SW480 (cell line): Measurements from ENCODE around the gene SOX10.
"Not testable (repeated sequence)": the region's sequence is repeated elsewhere in the genome, so short reads cannot be mapped to it uniquely, and the experiment has no call there.

ENCODE experiments used
- DNase-seq: peaks from one replicate; pipeline ENCODE4 v3.0.0-alpha.2; 2016; ENCODE audit warnings: low spot score

Gene SOX10

DNA sequence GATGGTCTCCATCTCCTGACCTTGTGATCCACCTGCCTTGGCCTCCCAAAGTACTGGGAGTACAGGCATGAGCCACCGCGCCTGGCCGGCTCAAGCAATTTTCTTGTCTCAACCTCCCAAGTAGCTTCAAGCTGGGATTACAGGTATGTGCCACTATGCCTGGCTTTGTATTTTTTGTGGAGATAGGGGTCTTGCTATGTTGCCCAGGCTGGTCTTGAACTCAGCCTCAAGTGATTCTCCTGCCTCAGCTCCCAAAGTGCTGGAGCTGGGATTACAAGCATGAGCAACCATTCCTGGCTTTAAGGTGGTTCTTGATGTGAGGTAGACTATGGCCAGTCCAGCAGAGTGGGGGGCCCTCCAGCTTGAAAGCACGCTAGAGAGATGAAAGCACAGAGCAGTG is 23.3 kb downstream of the SOX10 start:
- no peak for DNase-seq

DNA sequence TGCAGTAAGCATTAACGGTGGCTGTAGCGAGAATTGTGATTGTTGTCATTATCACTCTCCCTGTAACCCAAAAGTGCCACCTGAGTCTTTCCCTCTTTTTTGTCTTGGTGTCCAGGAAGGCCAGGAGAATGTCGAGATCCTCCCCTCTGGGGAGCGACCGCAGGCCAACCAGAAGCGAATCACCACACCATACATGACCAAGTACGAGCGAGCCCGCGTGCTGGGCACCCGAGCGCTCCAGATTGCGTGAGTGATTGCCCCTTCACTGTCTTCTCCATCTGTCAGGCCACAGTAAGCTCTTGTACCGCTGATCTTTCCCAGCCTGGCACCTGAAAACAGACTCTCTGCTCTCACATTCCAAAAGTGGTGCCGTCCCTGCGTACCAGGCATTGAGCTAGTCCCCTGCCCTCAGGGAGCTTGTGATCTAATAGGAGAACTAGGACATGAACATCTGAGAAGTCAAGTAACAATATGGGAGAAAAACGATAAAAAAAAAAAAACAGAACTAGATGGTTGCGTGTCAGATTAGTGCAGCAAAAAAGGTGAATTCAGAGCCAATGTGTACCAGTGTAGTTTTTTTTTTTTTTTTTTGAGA is 25.0 kb downstream of the SOX10 start:
- no peak for DNase-seq

DNA sequence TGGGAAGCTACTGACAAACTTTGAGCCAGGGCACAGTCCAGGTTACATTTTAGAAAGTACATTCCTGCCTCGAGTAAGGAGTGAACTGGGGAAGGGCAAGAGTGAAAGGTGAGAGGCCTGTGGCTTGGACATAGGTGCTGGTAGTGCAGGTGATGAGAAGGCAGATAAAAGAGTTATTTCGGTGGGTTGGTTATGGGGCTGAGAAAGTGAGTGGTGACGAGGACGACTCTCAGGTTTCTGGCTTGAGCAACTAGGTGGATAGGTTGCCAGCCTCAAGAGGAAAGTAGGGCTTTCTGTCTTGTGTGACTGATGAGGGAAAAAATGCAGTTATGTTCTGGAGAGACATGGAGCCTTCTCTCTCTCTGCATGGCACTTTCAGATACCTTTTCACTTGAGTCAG is 27.1 kb downstream of the SOX10 start:
- no peak for DNase-seq

DNA sequence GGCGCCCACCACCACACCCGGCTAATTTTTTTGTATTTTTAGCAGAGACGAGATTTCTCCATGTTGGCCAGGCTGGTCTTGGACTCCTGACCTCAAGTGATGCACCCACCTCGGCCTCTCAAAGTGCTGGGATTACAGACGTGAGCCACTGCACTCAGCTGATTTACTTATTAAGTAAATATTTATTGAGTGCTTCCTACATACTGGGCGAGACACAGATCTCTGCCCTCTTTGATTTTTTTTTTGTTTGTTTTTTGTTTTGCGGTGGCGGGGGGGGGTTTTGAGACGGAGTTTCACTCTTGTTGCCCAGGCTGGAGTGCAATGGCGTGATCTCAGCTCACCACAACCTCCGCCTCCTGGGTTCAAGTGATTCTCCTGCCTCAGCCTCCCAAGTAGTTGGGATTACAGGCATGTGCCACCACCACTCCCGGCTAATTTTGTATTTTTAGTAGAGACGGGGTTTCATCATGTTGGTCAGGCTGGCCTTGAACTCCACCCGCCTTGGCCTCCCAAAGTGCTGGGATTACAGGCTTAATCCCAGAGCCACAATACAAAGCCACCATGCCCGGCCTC is 28.4 kb downstream of the SOX10 start:
- not testable (repeated sequence) for DNase-seq

DNA sequence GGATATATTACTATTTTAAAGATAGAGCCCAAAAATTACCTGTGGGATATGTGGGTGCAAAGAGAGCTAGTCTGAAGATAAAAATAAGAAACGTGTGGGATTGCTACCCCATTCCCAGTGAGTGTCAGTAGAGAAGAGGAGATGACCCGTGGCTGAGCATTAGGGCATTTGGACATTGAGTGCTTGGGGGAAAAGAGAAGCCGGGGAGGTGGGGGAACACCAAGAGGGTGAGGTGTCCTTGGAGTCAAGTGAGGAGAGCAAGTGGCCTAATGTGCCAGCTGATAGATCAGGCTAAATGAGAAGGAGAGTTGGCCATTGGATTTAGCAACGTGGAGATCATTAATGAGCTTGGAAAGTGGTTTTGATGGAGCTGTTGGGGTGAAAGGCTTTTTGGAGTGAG is 29.7 kb downstream of the SOX10 start:
- DNase-seq: no peak

DNA sequence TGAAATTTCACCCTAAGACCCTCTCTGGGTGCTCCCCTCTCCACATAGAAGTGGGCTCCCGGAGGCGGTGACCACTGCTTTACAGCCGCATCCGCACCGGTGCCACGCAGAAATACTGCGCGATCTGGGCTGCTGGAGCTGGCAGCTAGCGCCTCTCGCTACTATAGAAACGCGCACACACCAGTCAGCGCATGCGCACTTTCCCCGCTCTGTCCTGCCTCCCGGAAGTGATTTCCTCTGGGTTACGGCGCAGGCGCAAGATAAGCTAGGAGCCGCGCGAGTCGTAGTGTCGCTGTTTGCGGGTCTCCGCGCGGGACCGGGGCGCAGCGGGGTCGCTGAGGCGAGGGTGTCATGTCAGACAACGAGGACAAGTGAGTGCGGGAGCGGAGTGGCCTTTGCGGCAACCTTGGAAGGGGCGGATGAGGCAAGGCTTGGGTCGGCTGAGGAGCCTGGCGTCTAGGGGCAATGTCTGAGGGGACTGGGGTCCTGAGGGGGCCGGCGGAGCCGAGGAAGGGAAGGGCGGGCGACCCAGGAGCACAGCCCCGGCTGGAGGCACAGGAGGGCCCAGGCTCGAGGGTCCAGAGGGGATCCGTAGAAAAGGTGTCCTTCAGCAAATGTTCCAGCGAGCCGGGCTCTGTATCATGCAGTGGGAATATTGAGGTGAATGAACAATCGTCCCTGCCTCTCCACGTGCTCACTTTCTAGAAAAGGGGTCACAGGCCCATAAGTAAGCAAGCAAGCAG is 30.7 kb downstream of the SOX10 start, which contains the start of the genes C22orf23 and POLR2F:
C22orf23 (minus strand) TSS at position 165 of the 743 bp plus-strand sequence. CDS start 452 bp downstream, outside the sequence.
POLR2F (plus strand) TSS at position 263 of the 743 bp plus-strand sequence; CDS start at position 352, 89 bp downstream.
- DNase-seq: peak; percentile 89

DNA sequence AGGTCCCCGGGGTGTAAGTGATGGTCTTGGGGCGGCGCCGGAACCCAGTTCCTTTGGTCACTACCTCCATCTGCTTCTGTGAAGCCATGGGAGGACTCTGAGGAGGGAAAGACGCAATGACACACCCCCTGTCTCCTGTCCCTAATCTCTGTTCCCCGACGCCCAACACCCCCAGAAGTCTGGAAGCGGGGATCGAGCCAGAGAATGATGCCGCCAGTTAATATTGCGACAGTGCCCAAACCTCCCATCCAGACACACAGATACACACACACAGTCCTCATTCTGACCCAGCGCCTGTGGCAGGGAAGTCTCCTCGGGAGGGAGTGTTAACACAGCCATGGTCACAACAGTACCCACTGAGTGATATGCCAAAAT is 31.3 kb downstream of the SOX10 start:
- peak; percentile 25 for DNase-seq

DNA sequence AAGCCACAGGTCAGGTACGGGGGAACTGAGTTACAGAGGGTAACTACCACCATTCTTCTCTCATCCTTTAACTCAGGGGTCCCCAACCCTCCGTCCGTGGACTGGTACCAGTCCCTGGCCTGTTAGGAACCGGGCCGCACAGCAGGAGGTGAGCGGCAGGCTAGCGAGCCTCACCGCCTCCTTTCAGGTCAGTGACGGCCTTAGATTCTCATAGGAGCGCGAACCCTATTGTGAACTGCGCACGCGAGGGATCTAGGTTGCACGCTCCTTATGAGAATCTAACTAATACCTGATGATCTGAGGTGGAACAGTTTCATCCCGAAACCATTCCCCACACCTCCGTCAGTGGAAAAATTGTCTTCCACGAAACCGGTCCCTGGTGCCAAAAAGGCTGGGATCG is 31.7 kb downstream of the SOX10 start:
- not testable (repeated sequence) for DNase-seq

DNA sequence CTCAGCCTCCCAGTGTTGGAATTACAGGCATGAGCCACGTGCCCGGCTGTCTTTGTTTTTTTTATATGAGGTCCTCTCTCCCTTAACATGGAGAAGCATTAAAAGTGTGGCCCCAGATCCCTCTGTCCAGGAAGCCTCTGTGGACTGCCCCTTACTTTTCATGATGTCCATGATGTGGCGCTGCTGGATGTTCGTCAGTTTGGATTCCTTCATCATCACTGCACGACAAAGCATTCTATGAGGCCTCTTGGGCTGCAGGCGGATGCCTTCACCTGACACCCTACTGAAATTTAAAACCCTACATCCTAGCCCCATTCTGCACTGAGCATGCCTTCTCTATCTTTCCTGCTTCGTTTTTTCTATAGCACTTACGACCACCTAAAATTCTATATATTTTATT is 33.0 kb downstream of the SOX10 start:
- DNase-seq: peak; percentile 20

DNA sequence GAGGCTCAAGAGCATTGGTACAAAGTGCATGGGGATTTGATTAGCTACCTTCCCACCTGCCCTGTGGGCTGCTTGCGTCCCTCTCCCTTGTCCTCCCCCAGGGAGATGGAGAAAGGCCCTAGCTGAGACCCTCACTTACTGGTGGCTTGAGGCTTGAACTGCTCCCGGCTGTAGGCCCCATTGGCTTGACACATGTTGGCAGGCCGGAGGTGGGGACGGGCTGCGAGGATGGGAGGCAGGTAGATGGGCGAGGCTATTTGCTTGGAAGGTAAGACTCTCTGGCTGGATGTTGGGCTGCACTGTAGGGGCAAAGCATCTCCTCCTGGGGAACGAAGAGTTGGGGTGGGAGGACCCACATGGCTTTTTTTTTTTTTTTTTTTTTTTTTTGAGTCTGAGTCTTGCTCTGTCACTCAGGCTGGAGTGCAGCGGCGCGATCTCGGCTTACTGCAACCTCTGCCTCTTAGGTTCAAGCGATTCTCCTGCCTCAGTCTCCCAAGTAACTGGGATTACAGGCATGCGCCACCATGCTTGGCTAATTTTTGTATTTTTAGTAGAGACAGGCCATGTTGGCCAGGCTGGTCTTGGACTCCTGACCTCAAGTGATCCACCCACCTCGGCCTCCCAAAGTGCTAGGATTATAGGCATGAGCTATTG is 37.1 kb downstream of the SOX10 start:
- DNase-seq: not testable (repeated sequence)

DNA sequence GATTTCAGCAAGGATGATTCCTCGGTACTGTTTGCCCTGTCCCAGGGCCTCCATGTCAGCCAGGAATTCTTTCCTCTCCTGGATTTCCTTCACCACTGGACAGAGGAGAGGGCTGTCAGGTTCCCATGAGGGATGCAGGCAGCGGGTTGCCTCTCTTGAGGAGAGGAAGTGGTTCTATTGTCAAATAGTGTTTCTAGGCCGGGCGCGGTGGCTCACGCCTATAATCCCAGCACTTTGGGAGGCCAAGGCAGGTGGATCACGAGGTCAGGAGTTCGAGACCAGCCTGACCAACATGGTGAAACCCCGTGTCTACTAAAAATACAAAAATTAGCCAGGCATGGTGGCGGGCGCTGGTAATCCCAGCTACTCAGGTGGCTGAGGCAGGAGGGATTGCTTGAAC is 39.9 kb downstream of the SOX10 start:
- DNase-seq: not testable (repeated sequence)

DNA sequence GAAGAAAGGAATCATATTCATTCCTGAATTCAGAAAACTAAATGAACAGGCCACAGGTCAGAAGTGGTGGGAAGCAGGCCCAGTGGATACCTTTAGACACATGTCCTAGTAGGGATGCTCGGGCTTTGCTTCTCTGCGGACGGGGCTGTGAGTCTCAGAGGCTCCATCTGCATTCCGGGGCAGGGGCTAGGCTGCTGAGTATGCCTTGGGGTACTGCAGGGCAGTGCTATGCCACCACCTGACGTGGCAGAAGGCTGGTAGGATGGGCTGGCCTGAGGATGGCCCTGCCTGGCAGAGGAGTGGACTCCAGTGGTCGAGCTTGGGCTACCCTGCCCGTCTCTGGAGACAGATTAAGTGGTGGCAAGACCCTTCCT is 40.5 kb downstream of the SOX10 start:
- DNase-seq: no peak

DNA sequence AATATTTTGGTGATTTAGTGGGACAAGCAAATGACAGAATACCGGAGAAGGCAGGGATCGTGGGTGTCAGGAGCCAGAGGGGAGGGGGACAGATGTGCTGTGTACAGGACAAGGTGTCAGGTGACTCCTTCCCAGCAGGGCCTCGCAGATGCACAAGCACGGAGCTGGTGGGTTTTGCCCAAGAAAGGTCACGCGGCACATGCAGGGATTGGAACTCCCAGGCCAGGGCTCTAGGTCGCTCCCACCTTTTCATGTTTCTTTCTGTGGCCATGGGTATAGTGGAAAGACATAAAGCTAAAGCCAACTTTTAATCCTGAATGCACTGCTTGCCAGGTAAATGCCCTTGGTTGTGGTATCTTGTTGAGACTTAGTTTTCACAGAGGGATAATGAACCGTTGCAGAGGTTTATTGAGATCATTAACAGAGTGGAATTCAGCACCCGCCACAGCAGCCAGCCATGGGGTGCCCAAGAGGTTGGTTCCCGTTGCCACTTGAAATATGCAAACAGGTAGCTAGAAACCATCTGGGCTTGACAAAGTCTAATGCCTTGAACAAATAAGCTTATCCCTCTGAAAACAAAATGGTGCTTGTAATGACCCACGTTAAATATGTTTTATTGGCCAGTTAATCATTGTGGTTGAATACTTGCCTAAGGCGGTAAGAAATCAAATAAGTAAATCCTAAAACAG is 41.1 kb downstream of the SOX10 start:
- DNase-seq: no peak

DNA sequence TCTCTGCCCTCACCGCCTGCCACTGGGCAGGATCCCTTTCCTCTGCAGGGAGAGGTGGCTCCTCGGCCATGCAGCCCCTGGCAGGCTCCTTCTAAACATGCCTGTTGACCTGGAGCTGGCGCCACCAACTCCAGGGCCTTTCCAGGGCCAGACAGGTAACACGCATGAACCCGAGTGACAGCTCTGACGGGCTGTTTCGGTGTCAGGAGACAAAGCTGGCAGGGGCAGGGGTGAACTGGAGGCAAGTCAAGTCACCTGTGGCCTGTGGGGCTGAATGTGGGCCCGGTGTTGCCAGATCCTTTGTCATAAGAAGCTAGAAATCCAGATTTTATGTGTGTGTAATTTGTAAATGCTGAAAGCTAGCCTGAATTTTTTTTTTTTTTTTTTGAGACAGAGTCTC is 42.2 kb downstream of the SOX10 start:
- DNase-seq: no peak

DNA sequence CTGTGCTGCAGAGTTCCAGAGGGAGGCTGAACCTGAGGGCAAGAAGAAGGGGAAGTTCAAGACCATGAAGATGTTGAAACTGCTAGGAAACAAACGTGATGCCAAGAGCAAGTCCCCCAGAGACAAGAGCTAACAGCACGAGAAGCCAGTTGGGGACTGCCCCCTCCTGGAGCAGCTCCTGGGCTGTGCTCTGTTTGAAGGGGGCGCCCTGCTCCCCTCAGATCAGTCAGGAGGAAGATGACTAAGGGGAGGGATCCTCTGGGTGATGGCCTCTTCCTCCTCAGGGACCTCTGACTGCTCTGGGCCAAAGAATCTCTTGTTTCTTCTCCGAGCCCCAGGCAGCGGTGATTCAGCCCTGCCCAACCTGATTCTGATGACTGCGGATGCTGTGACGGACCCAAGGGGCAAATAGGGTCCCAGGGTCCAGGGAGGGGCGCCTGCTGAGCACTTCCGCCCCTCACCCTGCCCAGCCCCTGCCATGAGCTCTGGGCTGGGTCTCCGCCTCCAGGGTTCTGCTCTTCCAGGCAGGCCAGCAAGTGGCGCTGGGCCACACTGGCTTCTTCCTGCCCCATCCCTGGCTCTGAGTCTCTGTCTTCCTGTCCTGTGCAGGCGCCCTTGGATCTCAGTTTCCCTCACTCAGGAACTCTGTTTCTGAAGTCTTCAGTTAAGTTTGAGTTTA is 43.5 kb downstream of the SOX10 start:
- no peak for DNase-seq

DNA sequence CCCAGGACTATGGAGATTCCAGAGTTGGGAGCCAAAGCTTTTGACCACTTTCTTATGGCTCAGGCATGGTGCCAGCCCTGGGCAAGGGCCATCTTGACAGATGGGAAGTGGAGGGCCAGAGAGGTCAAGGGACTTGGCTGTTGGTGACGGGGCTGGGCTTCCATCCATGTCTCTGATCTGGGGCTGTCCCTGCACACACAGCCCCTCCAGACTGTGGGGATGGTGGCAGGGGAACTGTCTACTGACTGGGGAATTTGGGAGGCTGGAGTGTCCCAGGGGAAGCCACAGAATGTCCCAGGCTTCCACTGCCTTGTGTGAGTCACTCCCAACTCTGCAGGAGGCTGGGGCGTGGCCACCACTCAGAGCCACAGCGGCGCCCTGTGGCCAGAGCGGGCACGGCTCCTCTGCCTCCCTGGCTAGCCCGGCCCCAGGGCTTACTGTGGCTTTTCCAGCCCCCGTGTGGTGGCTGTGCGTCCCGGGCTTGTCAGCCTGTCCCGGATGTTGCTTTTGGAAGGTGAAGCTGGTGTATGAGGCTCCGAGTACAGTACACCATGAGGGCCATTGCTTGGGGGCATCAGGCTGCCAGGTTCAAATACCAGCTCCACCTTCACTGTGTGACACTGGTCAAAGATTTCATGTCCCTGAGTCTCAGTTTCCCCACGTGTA is 50.5 kb downstream of the SOX10 start:
- DNase-seq: peak; percentile 87

DNA sequence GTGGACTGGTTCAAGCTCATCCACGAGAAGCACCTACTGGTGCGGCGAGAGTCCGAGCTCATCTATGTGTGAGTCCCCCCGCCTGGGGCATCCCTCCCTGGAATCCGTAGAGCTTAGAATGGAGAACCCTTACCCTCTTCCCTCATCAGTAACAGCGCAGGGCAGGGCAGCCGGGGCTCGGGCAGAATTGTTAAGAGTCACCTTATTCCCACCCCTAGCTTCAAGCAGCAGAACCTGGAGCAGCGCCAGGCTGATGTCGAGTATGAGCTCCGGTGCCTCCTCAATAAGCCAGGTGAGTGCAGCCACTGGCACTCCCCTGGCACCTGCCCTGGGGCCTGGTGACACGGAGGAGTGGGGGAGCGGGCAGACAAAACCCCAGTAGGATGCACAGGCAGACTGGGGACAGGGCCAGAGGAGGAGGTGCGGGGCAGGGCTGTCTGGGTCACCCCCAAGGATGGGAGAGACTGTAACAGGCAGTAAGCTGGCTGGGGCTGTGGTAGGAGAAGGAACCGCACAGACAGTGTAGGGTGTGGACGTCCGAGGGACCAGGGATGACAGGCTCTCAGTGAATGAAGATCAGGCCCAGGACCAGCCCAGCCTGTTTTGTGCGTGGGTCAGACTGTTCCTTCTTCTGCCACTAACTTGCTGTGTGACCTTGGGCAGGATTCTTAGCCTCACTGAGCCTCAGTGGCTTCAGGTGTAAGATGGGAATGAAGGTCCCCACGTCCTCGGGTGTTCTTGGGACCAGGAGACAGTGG is 51.4 kb downstream of the SOX10 start:
- DNase-seq: no peak

DNA sequence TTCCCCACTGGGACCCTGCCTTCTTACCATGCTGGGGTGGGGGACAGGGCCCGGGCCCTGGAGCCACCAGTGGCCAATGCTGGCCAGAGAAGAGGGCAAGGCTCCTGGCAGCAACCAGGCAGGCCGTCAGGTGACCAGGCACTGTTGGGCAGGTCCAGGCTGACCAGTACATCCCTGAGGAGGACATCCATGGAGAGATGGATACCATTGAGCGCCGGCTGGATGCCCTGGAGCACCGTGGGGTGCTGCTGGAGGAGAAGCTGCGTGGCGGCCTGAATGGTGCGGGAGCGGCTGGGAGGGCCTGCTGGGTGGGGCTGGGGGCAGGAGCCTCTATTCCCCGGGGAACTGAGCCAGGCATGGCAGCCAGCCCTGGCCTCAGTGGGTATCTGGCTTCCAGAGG is 52.0 kb downstream of the SOX10 start:
- DNase-seq: no peak

DNA sequence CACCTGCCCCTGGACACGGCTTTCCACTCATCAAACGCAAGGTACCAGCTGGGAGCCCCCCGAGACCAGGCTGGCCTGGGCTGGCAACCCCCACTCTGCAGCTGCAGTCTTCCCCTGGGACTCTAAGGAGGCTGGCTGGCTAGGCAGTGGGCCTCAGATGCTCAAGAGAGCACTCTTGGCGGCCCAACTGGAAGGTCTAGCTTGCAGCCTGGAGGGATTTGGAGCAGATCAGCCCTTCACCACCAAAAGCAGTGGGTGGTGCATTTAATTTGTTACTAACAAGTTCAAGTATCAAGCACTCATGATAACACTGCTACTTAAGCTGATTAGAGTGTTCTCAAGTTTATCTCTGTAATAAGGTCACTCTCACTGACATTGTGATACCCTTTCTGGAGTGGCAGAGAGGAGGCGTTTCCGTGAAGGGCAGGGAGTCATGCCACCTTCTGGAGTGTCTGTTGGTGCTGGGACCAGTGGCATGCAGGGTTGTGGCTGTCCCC is 52.4 kb downstream of the SOX10 start:
- DNase-seq: no peak

DNA sequence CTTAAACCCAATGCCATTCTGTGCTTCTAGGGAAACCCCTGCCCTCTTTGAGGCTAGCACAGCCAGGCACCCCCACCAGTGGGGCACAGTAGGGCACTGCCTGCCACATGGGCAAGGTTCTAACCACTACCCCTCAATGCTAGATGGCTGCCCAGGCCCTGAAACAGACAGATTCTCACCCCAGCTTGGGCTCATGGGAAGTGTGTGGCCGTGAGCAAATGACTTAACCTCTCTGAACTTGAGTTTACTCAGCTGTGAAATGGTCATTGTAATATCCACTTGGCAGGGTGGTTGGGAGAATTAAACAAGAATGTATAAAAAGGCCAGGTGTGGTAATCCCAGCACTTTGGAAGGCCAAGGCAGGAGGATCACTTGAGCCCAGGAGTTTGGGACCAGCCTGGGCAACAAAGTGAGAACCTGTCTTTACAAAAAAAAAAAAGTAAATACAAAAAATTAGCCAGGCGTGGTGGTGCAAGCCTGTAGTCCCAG is 53.4 kb downstream of the SOX10 start:
- no peak for DNase-seq
